Measurements from ENCODE around the gene TBC1D17.

TBC1D17 gene

GRCh38 chr19:49840736-49841249 lies 36.7 kb upstream of the TBC1D17 start:
- H3K9me3 ChIP-seq (ENCODE audit: control insufficient read depth, insufficient read depth, low read length), result no peaks in the 10 kb centered on the region
- peaks cover 16% of the 10 kb centered on the region for H3K36me3 ChIP-seq (ENCODE audit: insufficient read depth, low read length)
- H3K4me1 ChIP-seq (ENCODE audit: insufficient read depth, low read length), result no peaks in the 10 kb centered on the region

GRCh38 chr19:49843265-49843664 lies 34.2 kb upstream of the TBC1D17 start:
- no peaks in the 10 kb centered on the region for H3K4me1 ChIP-seq (ENCODE audit: insufficient read depth, low read length)
- H3K9me3 ChIP-seq (ENCODE audit: control insufficient read depth, insufficient read depth, low read length), result no peaks in the 10 kb centered on the region
- H3K9ac ChIP-seq (ENCODE audit: low read depth, low read length), result no peak overlapping the region
- H3K36me3 ChIP-seq (ENCODE audit: insufficient read depth, low read length), result peaks cover 8% of the 10 kb centered on the region; the same call in 1 of the 2 replicates

More at GRCh38 chr19:49840736-49841249, 36.7 kb upstream of the TBC1D17 start:
- no peak overlapping the region for H3K9ac ChIP-seq (ENCODE audit: low read depth, low read length)

DNA sequence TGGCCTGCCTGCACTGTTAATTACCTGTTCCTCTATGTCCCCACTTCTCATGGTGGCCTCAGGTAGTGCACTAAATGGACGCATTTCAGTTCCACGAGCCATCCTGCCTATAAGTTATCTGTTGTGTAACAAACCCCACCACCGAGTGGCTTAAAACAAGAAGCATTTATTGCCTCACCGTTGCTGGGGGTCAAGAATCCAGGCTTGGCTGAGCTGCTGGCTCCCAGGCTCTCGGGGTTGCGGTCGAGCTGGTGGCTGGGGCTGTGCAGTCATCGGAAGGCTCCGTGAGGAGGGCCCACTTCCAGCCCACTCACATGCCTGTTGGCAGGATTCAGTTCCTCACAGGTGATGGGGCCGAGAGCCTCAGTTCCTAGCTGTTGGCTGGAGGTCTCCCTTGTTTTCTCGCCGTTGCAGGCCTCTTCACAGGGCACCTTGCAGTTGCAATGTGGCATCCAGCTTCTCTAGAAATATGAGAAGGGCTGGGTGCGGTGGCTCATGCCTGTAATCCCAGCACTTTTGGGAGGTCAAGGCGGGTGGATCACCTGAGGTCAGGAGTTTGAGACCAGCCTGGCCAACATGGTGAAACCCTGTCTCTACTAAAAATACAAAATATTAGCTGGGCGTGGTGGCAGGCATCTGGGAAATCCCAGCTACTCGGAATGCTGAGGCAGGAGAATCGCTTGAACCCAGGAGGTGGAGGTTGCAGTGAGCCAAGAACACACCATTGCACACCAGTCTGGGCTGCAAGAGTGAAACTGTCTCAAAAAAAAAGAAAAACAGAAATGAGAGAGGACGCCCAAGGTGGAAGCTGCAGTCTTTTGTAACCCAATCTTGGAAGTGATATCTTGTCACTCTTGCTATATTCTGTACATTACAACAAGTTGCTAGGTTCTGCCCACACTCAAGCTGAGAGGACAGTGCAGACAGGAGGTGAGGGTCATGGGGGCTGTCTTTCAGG lies 33.1 kb upstream of the TBC1D17 start:
- H3K4me1 ChIP-seq (ENCODE audit: insufficient read depth, low read length), result no peaks in the 10 kb centered on the region
- H3K36me3 ChIP-seq (ENCODE audit: insufficient read depth, low read length), result 0 out of 2 replicates have a peak, but pooled peaks cover 5% of the 10 kb centered on the region
- no peak overlapping the region for H3K9ac ChIP-seq (ENCODE audit: low read depth, low read length)
- no peaks in the 10 kb centered on the region for H3K9me3 ChIP-seq (ENCODE audit: control insufficient read depth, insufficient read depth, low read length)

- H3K9me3 ChIP-seq (ENCODE audit: control insufficient read depth, insufficient read depth, low read length), result no peaks in the 10 kb centered on the region
- 0 out of 2 replicates have a peak, but pooled peaks cover 5% of the 10 kb centered on the region for H3K36me3 ChIP-seq (ENCODE audit: insufficient read depth, low read length)
- 0 out of 2 replicates have a peak, but pooled peaks cover 4% of the 10 kb centered on the region for H3K4me1 ChIP-seq (ENCODE audit: insufficient read depth, low read length)
- H3K9ac ChIP-seq (ENCODE audit: low read depth, low read length), result no peak overlapping the region
Observed at GRCh38 chr19:49845414-49845813, 32.1 kb upstream of the TBC1D17 start.

DNA sequence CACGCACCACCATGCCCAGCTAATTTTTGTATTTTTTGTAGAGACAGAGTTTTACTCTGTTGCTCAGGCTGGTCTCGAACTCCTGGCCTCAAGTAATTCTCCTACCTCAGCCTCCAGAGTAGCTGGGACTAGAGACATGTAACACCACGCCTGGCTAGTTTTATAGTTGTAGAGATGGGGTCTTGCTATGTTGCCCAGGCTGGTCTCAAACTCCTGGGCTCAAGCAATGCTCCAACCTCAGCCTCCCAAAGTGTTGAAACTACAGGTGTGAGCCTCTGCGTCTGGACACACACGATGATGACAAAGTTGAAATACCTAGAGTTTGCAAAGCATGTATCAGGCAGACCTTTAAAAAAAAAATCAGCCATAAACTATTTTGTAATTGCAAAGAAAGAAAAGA lies 31.1 kb upstream of the TBC1D17 start:
- Histone ChIP-seq H3K36me3 (ENCODE audit: insufficient read depth, low read length) (no peaks in the 10 kb centered on the region), H3K9ac (ENCODE audit: low read depth, low read length) (no peak overlapping the region), H3K4me1 (ENCODE audit: insufficient read depth, low read length) (0 out of 2 replicates have a peak, but pooled peaks cover 4% of the 10 kb centered on the region), H3K9me3 (ENCODE audit: control insufficient read depth, insufficient read depth, low read length) (no peaks in the 10 kb centered on the region)

DNA sequence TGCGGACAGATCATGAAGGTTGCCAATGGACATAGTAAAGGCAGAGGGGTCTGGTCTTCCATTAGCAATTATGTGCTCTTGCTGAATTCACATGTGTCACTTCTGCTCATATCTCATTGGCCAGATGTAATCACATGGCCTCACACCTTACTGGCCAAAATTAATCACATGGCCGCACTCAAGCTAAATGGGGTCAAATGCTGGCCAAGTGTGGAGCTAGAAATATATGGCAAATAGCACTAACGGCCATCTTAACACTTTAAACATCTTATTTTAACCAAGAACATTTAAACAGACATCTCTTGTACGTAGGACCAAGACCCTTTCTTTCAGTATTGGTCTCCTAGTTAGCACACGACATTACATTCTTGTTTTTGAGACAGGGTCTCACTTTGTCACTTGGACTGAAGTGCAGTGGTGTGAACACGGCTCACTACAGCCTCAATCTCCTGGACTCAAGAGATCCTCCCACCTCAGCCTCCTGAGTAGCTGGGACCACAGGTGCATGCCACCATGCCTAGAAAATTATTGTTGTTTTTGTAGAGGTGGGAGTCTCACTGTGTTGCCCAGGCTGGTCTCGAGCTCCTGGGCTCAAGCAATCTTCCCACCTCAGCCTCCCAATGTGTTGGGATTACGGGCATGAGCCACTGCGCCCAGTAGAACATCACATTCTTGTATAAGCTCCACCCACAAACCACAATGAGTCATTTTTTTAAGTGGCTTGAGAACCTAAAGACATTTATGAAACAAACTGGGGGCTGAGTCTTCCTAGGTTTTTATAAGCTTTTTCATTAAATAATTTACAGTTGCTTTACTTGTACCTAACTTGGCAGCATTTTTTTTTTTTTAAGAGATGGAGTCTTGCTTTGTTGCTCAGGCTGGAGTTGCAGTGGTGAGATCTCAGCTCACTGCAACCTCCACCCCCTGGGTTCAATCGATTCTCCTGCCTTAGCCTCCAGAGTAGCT lies 29.5 kb upstream of the TBC1D17 start:
- H3K4me1 ChIP-seq (ENCODE audit: insufficient read depth, low read length), result 0 out of 2 replicates have a peak, but pooled peaks cover 7% of the 10 kb centered on the region
- no peaks in the 10 kb centered on the region for H3K9me3 ChIP-seq (ENCODE audit: control insufficient read depth, insufficient read depth, low read length)
- H3K9ac ChIP-seq (ENCODE audit: low read depth, low read length), result no peak overlapping the region
- H3K36me3 ChIP-seq (ENCODE audit: insufficient read depth, low read length), result no peaks in the 10 kb centered on the region

- no peaks in the 10 kb centered on the region for H3K9me3 ChIP-seq (ENCODE audit: control insufficient read depth, insufficient read depth, low read length)
- no peaks in the 10 kb centered on the region for H3K36me3 ChIP-seq (ENCODE audit: insufficient read depth, low read length)
- 0 out of 2 replicates have a peak, but pooled peaks cover 7% of the 10 kb centered on the region for H3K4me1 ChIP-seq (ENCODE audit: insufficient read depth, low read length)
- no peak overlapping the region for H3K9ac ChIP-seq (ENCODE audit: low read depth, low read length)
Observed at GRCh38 chr19:49848938-49849337, 28.6 kb upstream of the TBC1D17 start.

DNA sequence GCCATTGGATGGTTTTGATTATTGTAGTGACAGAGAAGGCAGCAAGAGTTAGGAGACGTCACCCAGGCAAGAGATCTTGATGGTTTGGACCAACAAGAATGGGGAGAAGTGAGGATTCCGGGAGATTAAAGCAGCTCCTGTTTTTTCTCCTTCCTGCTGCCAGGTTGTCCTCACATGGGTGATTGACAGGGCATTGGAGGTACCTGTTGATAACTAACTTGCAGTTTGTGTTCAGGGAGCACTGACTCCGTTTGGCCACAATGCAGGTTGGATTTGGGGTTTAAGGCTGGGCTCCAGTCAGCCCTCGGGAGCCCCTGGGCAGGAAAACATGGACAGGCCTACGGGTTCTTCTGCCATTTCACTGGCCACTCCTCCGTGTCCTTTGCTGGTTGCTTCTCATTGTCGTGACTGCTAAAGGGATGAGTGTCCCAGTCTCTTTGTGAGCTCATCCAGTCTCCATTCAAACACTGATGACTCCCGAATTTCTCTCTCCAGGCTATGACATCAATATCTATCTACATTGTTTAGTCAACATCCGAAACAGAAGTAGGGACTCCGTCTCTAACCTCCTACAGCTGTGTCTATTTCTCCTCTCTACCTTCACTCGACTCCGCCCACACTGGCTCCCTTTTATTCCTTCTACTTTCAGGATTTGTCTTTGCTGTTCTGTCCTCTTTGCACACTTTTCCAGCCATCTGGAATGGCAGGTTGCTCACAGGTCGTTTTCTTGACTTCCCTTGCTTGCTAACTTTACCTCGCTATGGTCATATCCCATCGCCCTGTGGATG lies 27.9 kb upstream of the TBC1D17 start:
- Histone ChIP-seq H3K9me3 (ENCODE audit: control insufficient read depth, insufficient read depth, low read length) (no peaks in the 10 kb centered on the region), H3K9ac (ENCODE audit: low read depth, low read length) (peak overlapping the region; percentile 80; the same call in 1 of the 2 replicates), H3K36me3 (ENCODE audit: insufficient read depth, low read length) (no peaks in the 10 kb centered on the region), H3K4me1 (ENCODE audit: insufficient read depth, low read length) (0 out of 2 replicates have a peak, but pooled peaks cover 7% of the 10 kb centered on the region)

DNA sequence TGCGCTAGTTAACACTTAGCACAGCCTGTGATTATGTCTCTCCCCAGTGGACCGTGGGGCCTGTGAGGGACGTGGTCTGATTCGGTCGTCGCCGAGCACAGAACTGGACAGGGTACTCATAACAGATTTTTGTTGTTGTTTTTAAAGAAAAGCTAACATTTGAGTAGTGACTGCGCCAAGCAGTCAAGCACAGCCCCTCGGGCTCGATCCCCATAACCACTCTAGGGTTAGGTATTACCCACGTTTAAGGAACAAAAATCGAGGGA lies 27.3 kb upstream of the TBC1D17 start:
- Histone ChIP-seq H3K4me1 (ENCODE audit: insufficient read depth, low read length) (0 out of 2 replicates have a peak, but pooled peaks cover 7% of the 10 kb centered on the region), H3K36me3 (ENCODE audit: insufficient read depth, low read length) (no peaks in the 10 kb centered on the region), H3K9ac (ENCODE audit: low read depth, low read length) (peak overlapping the region; percentile 80), H3K9me3 (ENCODE audit: control insufficient read depth, insufficient read depth, low read length) (no peaks in the 10 kb centered on the region)

GRCh38 chr19:49850487-49851342 lies 26.8 kb upstream of the TBC1D17 start, which contains the start of gene PTOV1:
PTOV1 (plus strand) TSS chr19:49851159.
- peak within 1 kb of the TSS; percentile 80 for H3K9ac ChIP-seq (ENCODE audit: low read depth, low read length)
- 0 out of 2 replicates have a peak, but pooled peaks cover 7% of the 10 kb centered on the region for H3K4me1 ChIP-seq (ENCODE audit: insufficient read depth, low read length)
- H3K36me3 ChIP-seq (ENCODE audit: insufficient read depth, low read length), result no peaks in the 10 kb centered on the region

GRCh38 chr19:49851456-49852259 lies 25.8 kb upstream of the TBC1D17 start:
- Histone ChIP-seq H3K4me1 (ENCODE audit: insufficient read depth, low read length) (0 out of 2 replicates have a peak, but pooled peaks cover 7% of the 10 kb centered on the region), H3K9ac (ENCODE audit: low read depth, low read length) (peak overlapping the region; percentile 80), H3K36me3 (ENCODE audit: insufficient read depth, low read length) (no peaks in the 10 kb centered on the region), H3K9me3 (ENCODE audit: control insufficient read depth, insufficient read depth, low read length) (no peaks in the 10 kb centered on the region)

More at GRCh38 chr19:49850487-49851342, 26.8 kb upstream of the TBC1D17 start, which contains the start of gene PTOV1:
- H3K9me3 ChIP-seq (ENCODE audit: control insufficient read depth, insufficient read depth, low read length), result no peaks in the 10 kb centered on the region

- no peaks in the 10 kb centered on the region for H3K9me3 ChIP-seq (ENCODE audit: control insufficient read depth, insufficient read depth, low read length)
- H3K4me1 ChIP-seq (ENCODE audit: insufficient read depth, low read length), result 0 out of 2 replicates have a peak, but pooled peaks cover 7% of the 10 kb centered on the region
- H3K36me3 ChIP-seq (ENCODE audit: insufficient read depth, low read length), result no peaks in the 10 kb centered on the region
- 0 out of 2 replicates have a peak overlapping the region, but pooled peaks have one; percentile 71 for H3K9ac ChIP-seq (ENCODE audit: low read depth, low read length)
Observed at GRCh38 chr19:49852631-49853126, 24.8 kb upstream of the TBC1D17 start.
